HG03558 (cell line): ENCODE data around the gene PPP1R27.

Experiments used
- ATAC-seq: cut with Tn5 transposase; IDR thresholded peaks from one replicate; pipeline ENCODE4 v1.9.1; 2021; ENCODE audit warnings: moderate number of reproducible peaks; ENCODE audit not compliant: unreplicated experiment; ENCODE audit errors: extremely low read depth

The PPP1R27 gene

GRCh38 chr17:81823820-81824550 lies 10.9 kb downstream of the PPP1R27 start:
- ATAC-seq: no peak

DNA sequence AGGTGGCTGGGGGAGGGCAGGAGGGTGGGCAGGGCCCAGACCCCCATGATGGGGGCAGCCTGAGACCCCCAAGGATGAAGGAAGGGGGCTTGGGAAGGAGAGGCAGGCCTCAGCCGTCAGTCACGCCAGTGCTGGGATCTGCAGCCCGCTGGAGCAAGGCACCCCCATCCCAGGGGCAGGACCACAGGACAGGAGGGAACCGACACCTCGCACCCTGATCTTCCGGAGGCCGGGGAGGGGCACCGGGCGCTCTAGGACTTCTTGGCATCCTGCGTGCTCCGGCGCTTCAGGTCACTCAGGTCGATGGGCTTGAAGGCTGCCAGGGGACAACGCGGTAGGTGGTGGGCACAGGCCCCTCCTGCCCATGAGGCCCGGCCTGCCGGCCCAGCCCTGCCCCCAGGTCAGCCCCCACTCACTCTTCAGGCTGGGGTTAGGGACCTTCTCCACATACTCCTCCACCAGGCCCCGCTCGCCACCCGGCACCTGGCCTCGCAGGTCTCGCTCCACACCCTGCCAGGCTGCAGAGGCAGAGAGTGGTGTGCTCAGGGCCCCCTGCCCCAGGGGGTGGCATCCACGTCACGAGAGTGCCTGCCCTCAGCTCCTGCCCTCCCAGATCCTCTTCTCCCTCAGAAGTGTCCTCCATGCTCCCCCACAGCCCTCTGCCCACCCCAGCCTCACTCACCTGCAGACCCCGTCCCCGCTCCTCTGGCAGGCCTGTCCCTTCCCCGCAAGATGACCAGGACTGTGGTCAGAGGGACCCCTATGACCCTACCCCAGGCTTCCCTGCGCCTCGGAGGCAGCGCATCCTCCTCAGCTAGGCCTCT lies 11.6 kb downstream of the PPP1R27 start:
- ATAC-seq: no peak

DNA sequence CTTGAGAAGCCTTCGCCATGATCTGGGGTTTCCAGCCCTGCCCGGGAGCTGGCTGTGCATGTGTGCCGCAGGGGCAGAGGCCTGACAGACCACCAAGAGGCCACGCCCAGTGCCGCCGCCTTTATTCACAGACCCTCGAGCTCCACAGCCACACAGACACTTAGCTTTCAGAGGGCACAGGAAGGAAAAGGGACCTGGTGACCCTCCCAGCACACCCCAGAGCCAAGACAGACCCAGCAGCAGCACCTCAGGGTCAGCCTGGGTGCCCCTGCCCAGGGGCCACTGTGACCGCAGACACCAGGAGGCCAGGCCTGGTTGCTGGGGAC lies 12.6 kb downstream of the PPP1R27 start:
- ATAC-seq: no peak

DNA sequence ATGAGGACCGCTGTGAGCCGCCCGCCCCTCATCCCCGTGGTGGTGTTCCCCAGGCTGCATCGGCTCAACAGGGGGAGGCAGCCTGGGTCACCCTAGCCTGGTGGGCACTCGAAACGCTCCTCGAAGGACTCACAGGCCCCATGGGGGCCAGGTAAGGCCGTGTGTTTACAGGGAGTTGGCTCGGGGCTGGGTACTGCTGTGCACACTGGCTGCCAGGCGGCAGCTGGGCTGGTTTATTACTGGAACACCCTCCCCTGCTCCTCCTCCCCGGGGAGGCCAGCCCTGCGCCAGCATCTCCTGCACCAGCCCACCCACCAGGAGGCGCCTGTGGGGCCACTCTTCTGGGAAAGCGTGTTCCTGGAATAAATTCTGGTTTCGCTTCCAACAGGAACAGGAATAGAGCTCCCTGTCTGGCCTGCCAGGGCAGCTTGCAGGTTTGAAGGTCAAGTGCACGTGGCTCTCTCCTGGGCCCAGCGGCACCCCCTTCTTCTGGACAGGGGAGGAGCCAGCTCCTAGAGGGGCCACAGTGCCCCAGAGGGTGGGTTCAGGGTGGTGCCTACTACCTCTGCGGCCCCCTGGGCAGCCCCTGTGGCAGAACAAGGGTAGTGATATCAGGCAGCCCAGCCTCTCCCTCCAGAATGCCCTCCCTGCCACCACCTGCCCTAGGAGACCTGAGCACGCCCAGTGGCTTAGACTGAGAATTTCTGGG lies 13.1 kb downstream of the PPP1R27 start:
- ATAC-seq: no peak

GRCh38 chr17:81821147-81821546 lies 13.7 kb downstream of the PPP1R27 start:
- ATAC-seq: no peak

DNA sequence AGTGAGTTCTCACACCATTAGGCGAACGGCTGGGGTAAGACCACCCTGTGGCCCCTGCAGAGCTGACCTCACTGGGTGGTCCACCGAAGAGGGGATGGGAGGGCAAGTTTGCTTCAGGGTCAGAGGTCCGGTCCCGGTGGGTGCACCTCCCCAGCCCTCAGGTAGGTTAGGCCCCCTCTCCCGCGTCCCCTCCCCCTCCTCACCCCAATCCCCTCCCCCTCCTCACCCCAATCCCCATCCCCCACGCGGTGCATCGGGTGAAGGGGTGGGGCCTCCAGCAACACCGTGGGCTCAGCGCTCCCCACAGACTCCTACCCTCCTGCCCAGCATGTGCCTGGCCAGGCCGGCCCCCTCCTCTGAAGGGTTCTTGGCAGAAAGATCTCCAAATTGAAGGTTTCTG lies 15.1 kb downstream of the PPP1R27 start:
- ATAC-seq: no peak

GRCh38 chr17:81817758-81818147 lies 17.1 kb downstream of the PPP1R27 start:
- ATAC-seq: no peak

DNA sequence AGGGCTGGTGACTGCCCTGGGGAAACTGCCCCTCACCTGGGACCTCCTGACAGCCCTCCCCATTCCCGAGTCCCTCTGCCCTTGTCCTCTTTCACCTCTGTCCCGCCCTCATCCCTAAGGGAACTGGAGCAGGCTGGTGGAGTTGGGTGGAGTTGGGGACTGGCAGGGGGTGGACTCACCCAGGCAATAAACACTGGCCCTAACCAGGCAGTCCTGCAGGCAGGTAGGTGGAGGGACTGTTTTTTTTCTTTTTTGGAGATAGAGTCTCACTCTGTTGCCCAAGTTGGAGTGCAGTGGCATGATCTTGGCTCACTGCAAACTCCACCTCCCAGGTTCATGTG lies 19.2 kb downstream of the PPP1R27 start:
- no peak for ATAC-seq

- no peak for ATAC-seq
Measured at GRCh38 chr17:81814748-81815645, 19.9 kb downstream of the PPP1R27 start.

- ATAC-seq: no peak
Measured at GRCh38 chr17:81813861-81814683, 20.8 kb downstream of the PPP1R27 start.

DNA sequence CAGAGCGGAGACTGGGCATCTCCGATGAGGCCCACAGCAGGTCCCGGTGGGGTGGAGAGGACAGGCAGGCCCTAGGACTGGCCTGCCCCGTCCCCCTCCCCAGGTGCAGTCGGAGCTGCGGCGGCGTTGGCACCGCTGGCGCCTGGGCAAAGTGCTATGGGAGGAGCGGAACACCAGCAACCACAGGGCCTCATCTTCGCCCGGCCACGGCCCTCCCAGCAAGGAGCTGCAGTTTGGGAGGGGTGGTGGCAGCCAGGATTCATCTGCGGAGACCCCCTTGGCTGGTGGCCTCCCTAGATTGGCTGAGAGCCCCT lies 21.5 kb downstream of the PPP1R27 start:
- ATAC-seq: no peak

DNA sequence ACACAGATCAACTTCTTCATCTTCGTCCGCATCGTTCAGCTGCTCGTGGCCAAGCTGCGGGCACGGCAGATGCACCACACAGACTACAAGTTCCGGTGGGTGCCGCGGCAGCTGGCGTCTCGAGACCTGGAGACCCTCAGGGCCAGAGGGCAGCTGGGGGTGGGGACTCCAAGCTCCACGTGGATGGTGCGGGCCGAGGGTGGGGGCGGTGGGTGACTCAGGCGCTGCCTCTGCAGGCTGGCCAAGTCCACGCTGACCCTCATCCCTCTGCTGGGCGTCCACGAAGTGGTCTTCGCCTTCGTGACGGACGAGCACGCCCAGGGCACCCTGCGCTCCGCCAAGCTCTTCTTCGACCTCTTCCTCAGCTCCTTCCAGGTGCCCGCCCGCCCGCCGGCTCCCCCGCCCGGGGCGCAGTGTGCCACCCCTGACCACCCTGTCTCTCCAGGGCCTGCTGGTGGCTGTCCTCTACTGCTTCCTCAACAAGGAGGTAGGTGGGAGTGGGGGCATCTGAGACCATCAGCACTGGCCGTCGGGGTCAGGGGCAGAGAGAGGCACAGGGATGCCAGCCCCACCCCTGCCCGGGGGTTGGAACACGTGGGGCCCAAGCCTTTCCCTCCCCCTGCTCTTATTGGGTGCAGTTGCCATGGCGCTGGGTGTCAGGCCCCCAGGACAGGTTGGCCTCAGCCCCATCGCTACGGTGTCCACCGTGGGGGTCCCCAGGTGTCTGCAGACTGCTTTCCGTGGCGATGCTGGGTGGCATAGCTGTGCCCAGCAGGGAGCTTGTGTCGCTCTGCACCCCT lies 22.1 kb downstream of the PPP1R27 start:
- ATAC-seq: no peak

DNA sequence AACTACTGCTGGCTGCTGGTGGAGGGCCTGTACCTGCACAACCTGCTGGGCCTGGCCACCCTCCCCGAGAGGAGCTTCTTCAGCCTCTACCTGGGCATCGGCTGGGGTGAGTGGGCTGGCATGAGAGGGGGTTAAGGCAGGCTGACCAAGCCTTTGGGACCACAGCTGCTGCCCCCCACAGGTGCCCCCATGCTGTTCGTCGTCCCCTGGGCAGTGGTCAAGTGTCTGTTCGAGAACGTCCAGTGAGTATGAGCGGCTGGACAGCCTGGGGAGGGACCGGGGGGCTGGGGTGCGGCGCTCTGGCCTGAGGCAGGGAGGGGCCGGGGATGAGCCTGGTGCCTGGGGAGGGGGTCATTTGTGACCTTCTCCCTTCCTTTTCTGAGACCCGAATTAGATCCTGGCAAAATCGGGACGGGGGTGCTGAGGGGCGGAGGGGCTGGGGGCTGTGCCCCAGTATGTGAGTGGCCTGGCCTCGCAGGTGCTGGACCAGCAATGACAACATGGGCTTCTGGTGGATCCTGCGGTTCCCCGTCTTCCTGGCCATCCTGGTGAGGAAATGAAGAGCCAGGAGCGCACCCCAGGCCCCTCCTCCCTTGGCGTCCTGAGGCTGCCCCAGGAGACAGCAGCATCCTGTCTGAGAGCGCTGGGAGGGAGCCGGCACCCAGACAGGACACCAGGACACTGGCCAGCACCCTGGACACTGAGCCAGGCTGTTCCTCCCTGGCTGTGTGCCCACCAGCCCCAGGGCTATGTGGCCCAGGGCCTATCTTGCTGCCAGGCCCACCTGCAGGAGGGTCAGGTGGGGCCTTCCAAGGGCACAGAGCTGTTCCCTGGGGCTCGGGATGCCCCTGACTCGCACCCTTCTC lies 22.9 kb downstream of the PPP1R27 start:
- no peak for ATAC-seq

DNA sequence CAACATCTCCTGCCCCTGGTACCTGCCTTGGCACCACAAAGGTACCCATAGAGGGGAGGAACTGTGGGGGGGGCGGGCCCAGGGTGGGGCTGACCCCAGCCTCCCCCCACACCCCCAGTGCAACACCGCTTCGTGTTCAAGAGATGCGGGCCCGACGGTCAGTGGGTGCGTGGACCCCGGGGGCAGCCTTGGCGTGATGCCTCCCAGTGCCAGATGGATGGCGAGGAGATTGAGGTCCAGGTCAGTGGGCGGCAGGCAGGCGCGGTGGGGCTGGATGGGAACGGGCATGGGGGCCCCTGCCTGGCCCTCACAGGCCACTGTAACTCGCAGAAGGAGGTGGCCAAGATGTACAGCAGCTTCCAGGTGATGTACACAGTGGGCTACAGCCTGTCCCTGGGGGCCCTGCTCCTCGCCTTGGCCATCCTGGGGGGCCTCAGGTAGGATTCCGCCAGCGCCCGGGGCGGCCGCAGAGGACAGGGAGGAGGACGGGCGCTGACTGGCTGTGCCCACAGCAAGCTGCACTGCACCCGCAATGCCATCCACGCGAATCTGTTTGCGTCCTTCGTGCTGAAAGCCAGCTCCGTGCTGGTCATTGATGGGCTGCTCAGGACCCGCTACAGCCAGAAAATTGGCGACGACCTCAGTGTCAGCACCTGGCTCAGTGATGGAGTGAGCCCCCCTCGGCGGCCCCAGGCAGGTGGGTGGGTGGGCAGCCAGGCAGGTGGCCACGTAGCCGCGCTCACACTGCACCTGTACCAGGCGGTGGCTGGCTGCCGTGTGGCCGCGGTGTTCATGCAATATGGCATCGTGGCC lies 23.8 kb downstream of the PPP1R27 start:
- ATAC-seq: no peak

- no peak for ATAC-seq
Measured at GRCh38 chr17:81810476-81810875, 24.4 kb downstream of the PPP1R27 start.

DNA sequence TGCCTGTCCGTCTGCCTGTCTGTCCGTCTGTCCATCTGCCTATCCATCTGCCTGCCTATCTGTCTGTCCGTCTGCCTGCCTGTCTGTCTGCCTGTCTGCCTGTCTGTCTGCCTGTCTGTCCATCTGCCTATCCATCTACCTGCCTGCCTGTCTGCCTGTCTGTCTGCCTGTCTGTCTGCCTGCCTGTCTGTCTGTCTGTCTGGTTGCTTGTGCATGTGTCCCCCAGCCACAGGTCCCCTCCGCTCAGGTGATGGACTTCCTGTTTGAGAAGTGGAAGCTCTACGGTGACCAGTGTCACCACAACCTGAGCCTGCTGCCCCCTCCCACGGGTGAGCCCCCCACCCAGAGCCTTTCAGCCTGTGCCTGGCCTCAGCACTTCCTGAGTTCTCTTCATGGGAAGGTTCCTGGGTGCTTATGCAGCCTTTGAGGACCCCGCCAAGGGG lies 25.3 kb downstream of the PPP1R27 start:
- ATAC-seq: no peak
